HG02623 (cell line): ENCODE measurements around the gene ITGA11.

Experiments
- ATAC-seq: cut with Tn5 transposase; IDR thresholded peaks from one replicate; pipeline ENCODE4 v1.9.1; 2021; ENCODE audit warnings: moderate library complexity; ENCODE audit not compliant: unreplicated experiment

Gene ITGA11

GRCh38 chr15:68249058-68249713 is 182.8 kb downstream of the ITGA11 start:
- ATAC-seq = no peak
